Neural progenitor cell (in vitro differentiated cells): ENCODE results near the gene ERFL. TPM values are rescaled to one million over a fixed set of nuclear protein-coding genes. Genes with fewer than 3 reads are reported as not detected.

ENCODE experiments used
- DNase-seq: peaks from one replicate; pipeline ENCODE4 v3.0.0-alpha.2; 2016; ENCODE audit warnings: low spot score
- H2AFZ ChIP-seq: fragments of 200-600 bp; sonication (generic); replicated peaks from 2 replicates; pipeline ENCODE4 v1.6.1; 2016; ENCODE audit warnings: antibody characterized with exemption
- H3F3A ChIP-seq: fragments of 200-600 bp; sonication (generic); 2 replicates; pipeline ENCODE4 v1.6.1; 2016; ENCODE audit warnings: antibody characterized with exemption, low read depth
- H3K27ac ChIP-seq: fragments of 200-600 bp; sonication (generic); 2 replicates; pipeline ENCODE4 v1.5.1; 2016; ENCODE audit warnings: mild to moderate bottlenecking
- H3K27me3 ChIP-seq: fragments of 200-600 bp; sonication (generic); 2 replicates; pipeline ENCODE4 v1.6.1; 2016; ENCODE audit warnings: mild to moderate bottlenecking, moderate library complexity
- H3K36me3 ChIP-seq: fragments of 200-600 bp; sonication (generic); 2 replicates; pipeline ENCODE4 v1.5.1; 2016
- H3K4me1 ChIP-seq: fragments of 200-600 bp; sonication (generic); 2 replicates; pipeline ENCODE4 v1.6.1; 2016; ENCODE audit warnings: mixed run types
- H3K4me2 ChIP-seq: fragments of 200-600 bp; sonication (generic); 2 replicates; pipeline ENCODE4 v1.6.1; 2016
- H3K4me3 ChIP-seq: fragments of 200-600 bp; sonication (generic); 2 replicates; pipeline ENCODE4 v1.5.1; 2016
- H3K79me2 ChIP-seq: fragments of 200-600 bp; sonication (generic); 2 replicates; pipeline ENCODE4 v1.6.1; 2016; ENCODE audit warnings: low read depth
- H3K9ac ChIP-seq: fragments of 200-600 bp; sonication (generic); 2 replicates; pipeline ENCODE4 v1.6.1; 2016
- H3K9me3 ChIP-seq: fragments of 200-600 bp; sonication (generic); 2 replicates; pipeline ENCODE4 v1.5.1; 2016; ENCODE audit warnings: low read depth
- H4K20me1 ChIP-seq: fragments of 200-600 bp; sonication (generic); 2 replicates; pipeline ENCODE4 v1.6.1; 2016; ENCODE audit warnings: low read depth
- H3K27ac Mint-ChIP-seq: 3 replicates; pipeline ENCODE4 v1.8.0; 2021; ENCODE audit warnings: mixed read lengths
- H3K27me3 Mint-ChIP-seq: 2 replicates; pipeline ENCODE4 v1.8.0; 2022; ENCODE audit warnings: low read depth, mild to moderate bottlenecking, inconsistent platforms, moderate library complexity, mixed read lengths; ENCODE audit not compliant: insufficient read depth
- H3K36me3 Mint-ChIP-seq: 3 replicates; pipeline ENCODE4 v1.8.0; 2021; ENCODE audit warnings: mixed read lengths
- H3K4me1 Mint-ChIP-seq: 3 replicates; pipeline ENCODE4 v1.8.0; 2021; ENCODE audit warnings: mixed read lengths
- H3K4me3 Mint-ChIP-seq: 3 replicates; pipeline ENCODE4 v1.8.0; 2021; ENCODE audit warnings: mild to moderate bottlenecking, moderate library complexity, mixed read lengths
- H3K9me3 Mint-ChIP-seq: 3 replicates; pipeline ENCODE4 v1.8.0; 2020; ENCODE audit warnings: mixed read lengths
- EZH2 ChIP-seq: fragments of 200-600 bp; sonication (generic); IDR thresholded peaks from 2 replicates; pipeline ENCODE4 v1.6.1; 2017; ENCODE audit warnings: antibody characterized with exemption, mild to moderate bottlenecking, moderate library complexity
- EZH2phosphoT487 ChIP-seq: fragments of 200-600 bp; sonication (generic); IDR thresholded peaks from 2 replicates; pipeline ENCODE4 v1.6.1; 2017; ENCODE audit warnings: antibody characterized with exemption
- total RNA-seq: library from RNA; depleted of rRNA; stranded (reverse); fragments of >200 nt; gene quantifications from 2 replicates; pipeline ENCODE4 v1.2.3, GENCODE V29; 2015; ENCODE audit warnings: low replicate concordance
- TF ChIP-seq, protein P1 (sequence below): fragments of 200-600 bp; sonication (generic); IDR thresholded peaks from 2 replicates; pipeline ENCODE4 v1.5.1; 2017; ENCODE audit warnings: antibody characterized with exemption, mild to moderate bottlenecking

ERFL gene
- total RNA-seq, 1 donor from 2014 or later: 0.65 TPM

DNA sequence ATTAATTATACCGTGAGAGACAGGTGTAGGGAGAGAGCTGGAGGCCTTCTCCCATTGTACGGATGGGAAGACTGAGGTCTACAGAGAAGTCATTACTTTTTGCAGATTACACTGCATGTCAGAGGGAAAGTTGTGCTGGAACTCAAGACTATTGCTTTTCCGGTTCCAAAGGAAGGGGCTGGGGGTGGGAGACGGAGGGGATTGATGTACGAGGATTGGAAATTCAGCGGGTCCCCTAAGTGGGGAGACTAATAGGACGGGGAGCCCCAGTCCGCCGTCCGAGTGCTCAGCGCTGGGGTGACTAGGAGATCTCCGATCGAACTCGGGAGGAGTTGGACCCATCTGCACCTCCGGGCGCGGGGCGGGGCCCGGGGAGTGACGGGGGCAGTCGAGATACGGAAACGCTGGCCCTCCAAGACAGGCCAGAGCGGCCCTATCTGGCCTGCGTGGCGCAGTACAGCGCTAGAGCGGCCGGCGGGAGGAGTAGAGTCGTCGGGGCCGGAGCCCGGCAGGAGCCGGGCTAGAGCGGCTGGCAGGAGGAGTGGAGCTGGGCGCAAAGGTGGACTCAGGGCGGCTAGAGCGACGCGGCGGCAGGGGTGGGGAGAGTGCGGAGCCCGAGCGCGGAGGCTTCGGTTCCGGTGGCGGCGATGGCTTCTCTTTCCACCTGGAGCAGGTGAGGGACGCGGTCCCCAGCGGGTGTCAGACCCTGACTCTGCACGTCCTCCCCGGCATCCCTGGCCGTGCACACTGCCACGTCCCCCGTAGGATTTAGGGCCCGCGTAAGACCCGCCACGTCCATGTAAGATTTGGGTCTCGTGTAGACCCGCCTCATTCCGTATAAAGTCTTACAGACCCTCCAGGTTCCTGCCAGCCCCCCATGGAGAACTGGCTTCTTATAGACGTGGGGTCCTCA is 44.2 kb downstream of the ERFL start:
- Histone ChIP-seq H3K36me3 (no peaks in the 10 kb centered on the region), H3K27me3 (peaks cover 44% of the 10 kb centered on the region), H3K9me3 (no peaks in the 10 kb centered on the region), H3K79me2 (peaks cover 9% of the 10 kb centered on the region), H3F3A (peaks cover 22% of the 10 kb centered on the region), H3K4me1 (peaks cover 6% of the 10 kb centered on the region), H3K4me3 (peak overlapping the region; percentile 92), H3K27ac (no peak overlapping the region), H2AFZ (peak overlapping the region; percentile 96), H4K20me1 (no peaks in the 10 kb centered on the region), H3K9ac (peak overlapping the region; percentile 76), H3K4me2 (peak overlapping the region; percentile 97)
- H3K36me3 Mint-ChIP-seq: no peaks in the 10 kb centered on the region
- peak overlapping the region; percentile 94 for H3K4me3 Mint-ChIP-seq
- peaks cover 31% of the 10 kb centered on the region for H3K27me3 Mint-ChIP-seq
- DNase-seq: peak; percentile 99
- TF ChIP-seq EZH2 (no peak), EZH2phosphoT487 (no peak)
- TF ChIP-seq, protein P1, sequence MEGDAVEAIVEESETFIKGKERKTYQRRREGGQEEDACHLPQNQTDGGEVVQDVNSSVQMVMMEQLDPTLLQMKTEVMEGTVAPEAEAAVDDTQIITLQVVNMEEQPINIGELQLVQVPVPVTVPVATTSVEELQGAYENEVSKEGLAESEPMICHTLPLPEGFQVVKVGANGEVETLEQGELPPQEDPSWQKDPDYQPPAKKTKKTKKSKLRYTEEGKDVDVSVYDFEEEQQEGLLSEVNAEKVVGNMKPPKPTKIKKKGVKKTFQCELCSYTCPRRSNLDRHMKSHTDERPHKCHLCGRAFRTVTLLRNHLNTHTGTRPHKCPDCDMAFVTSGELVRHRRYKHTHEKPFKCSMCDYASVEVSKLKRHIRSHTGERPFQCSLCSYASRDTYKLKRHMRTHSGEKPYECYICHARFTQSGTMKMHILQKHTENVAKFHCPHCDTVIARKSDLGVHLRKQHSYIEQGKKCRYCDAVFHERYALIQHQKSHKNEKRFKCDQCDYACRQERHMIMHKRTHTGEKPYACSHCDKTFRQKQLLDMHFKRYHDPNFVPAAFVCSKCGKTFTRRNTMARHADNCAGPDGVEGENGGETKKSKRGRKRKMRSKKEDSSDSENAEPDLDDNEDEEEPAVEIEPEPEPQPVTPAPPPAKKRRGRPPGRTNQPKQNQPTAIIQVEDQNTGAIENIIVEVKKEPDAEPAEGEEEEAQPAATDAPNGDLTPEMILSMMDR: no peak
- peaks cover 18% of the 10 kb centered on the region for H3K4me1 Mint-ChIP-seq
- H3K9me3 Mint-ChIP-seq: no peaks in the 10 kb centered on the region
- no peak overlapping the region for H3K27ac Mint-ChIP-seq

DNA sequence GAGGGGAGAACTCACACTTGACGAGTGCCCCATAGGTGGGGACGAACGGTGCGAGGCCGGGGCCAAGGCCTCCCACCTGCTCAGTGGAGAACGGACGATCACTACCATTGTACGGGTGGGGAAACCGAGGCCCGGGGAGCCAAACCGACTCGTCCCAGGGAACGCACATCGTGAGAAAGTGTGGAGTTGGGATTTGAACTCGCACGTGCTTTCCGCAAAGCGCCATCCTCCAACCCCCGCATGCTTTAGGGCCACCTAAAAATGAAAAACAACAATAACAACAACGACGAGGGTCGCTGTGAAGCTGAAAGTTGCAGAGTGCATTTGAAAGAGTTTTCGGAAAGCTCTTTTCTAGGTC is 44.8 kb downstream of the ERFL start:
- TF ChIP-seq, protein P1: no peak
- no peak for TF ChIP-seq EZH2
- TF ChIP-seq EZH2phosphoT487: no peak
- Histone ChIP-seq H3K27ac (no peak overlapping the region), H3K27me3 (peaks cover 44% of the 10 kb centered on the region), H3F3A (peaks cover 22% of the 10 kb centered on the region), H3K79me2 (peaks cover 9% of the 10 kb centered on the region), H3K9me3 (no peaks in the 10 kb centered on the region), H3K9ac (no peak overlapping the region), H3K36me3 (no peaks in the 10 kb centered on the region), H3K4me3 (peak overlapping the region; percentile 92), H4K20me1 (no peaks in the 10 kb centered on the region), H3K4me2 (peak overlapping the region; percentile 97), H2AFZ (peak overlapping the region; percentile 93), H3K4me1 (peaks cover 6% of the 10 kb centered on the region)
- Mint-ChIP-seq H3K4me3 (peak overlapping the region; percentile 94), H3K4me1 (peaks cover 18% of the 10 kb centered on the region), H3K27ac (no peak overlapping the region), H3K36me3 (no peaks in the 10 kb centered on the region), H3K27me3 (peaks cover 31% of the 10 kb centered on the region), H3K9me3 (no peaks in the 10 kb centered on the region)
- DNase-seq: peak; percentile 19

DNA sequence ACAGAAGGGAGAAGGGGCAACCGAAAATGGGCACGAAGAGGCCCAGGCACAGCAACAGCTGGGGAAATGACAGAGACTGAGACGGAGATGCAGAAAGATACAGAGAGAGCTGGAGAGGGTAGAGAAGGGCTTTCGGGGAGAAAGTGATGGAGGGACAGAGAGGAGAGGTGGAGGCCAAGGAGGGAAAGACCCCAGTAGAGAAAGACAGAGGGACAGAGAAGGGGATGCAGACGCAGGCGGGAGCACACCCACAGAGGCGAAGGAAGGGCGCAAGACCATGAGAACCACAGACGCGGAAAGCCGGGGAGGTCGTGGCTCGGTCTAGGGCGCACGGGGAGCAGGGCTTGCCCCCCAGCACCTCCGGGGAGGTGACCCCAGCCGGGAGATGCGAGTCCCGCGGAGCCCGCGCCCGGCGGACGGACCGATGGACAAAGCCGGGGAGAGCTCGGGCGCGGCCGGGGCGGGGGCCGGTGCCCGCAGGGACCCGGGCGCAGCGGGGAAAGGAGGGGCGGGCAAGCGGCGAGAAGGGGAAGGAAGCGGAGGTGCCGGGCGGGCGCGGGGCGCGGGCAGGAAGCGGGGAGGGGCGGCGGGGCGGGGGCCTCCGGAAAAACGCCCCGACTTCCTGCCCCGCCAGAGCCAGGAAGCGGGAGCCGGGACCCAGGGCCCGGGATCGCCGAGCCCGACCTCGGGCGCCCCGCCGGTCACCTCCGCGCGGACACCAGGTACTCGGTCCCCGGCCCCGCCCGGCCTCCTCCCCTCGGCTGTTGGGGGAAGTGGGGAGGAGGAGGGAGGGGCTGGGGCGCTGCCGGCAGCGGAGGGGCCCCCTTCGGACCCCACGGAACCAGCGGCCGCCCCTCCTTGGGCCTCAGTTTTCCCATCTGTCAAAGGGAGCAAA is 45.4 kb downstream of the ERFL start, which contains the start of gene ARHGEF1:
Gene ARHGEF1 (plus strand): TSS at position 617 of the 895 bp plus-strand sequence. CDS start 4,899 bp downstream, outside the sequence.
- Mint-ChIP-seq H3K4me1 (peaks cover 18% of the 10 kb centered on the region), H3K27me3 (peaks cover 31% of the 10 kb centered on the region), H3K36me3 (no peaks in the 10 kb centered on the region), H3K27ac (no peak within 1 kb of the TSS), H3K9me3 (no peaks in the 10 kb centered on the region), H3K4me3 (peak within 1 kb of the TSS; percentile 94)
- H3K4me3 ChIP-seq: peak within 1 kb of the TSS; percentile 92
- peaks cover 6% of the 10 kb centered on the region for H3K4me1 ChIP-seq
- no peak within 1 kb of the TSS for H3K27ac ChIP-seq
- TF ChIP-seq, protein P1: no peak
- TF ChIP-seq EZH2 (no peak), EZH2phosphoT487 (no peak)
- peak; percentile 61 for DNase-seq
- H3K36me3 ChIP-seq: no peaks in the 10 kb centered on the region
- peak within 1 kb of the TSS; percentile 97 for H3K4me2 ChIP-seq
- peaks cover 9% of the 10 kb centered on the region for H3K79me2 ChIP-seq
- peaks cover 50% of the 10 kb centered on the region for H3K27me3 ChIP-seq
- no peaks in the 10 kb centered on the region for H3K9me3 ChIP-seq
- peak within 1 kb of the TSS; percentile 40 for H3K9ac ChIP-seq
- H4K20me1 ChIP-seq: no peaks in the 10 kb centered on the region
- peak within 1 kb of the TSS; percentile 93 for H2AFZ ChIP-seq
- peaks cover 22% of the 10 kb centered on the region for H3F3A ChIP-seq
